GM20431 (cell line): Measurements from ENCODE around the gene EFCAB5.
"Not testable (repeated sequence)": the region's sequence is repeated elsewhere in the genome, so short reads cannot be mapped to it uniquely, and the experiment has no call there.

ENCODE experiments used
- in situ Hi-C: fragments of 300-500 bp; cut with MseI, MboI; formaldehyde crosslinking; loops from one replicate; pipeline ENCODE4 v1.15.0; 2020; ENCODE audit warnings: low sequenced_read_pairs; ENCODE audit not compliant: unreplicated experiment

EFCAB5 gene

GRCh38 chr17:29931231-29931932, 10.1 kb upstream of the EFCAB5 start:
- in situ Hi-C loops: loop anchor here (10.0 to 25.0 kb wide), 2 partner anchors 127 to 294 kb away; no protein-coding TSS in a partner anchor

- in situ Hi-C loops: loop anchor here (10.0 to 25.0 kb wide), 2 partner anchors 129 to 296 kb away; no protein-coding TSS in a partner anchor
Observed at GRCh38 chr17:29933379-29933778, 8.1 kb upstream of the EFCAB5 start.

GRCh38 chr17:29935909-29936308, 5.5 kb upstream of the EFCAB5 start:
- in situ Hi-C loops: loop anchor here (10.0 to 25.0 kb wide), 2 partner anchors 131 to 299 kb away; no protein-coding TSS in a partner anchor

GRCh38 chr17:29936724-29937123, 4.7 kb upstream of the EFCAB5 start:
- in situ Hi-C loops: loop anchor here (10.0 to 25.0 kb wide), 2 partner anchors 132 to 299 kb away; no protein-coding TSS in a partner anchor

GRCh38 chr17:29945281-29945680, 3.8 kb downstream of the EFCAB5 start:
- in situ Hi-C loops: loop anchor here (25.0 kb wide), 1 partner anchor 308 kb away; no protein-coding TSS in a partner anchor

- in situ Hi-C loops: loop anchor here (25.0 kb wide), 1 partner anchor 311 kb away; no protein-coding TSS in a partner anchor
Observed at GRCh38 chr17:29948448-29949215, 7.2 kb downstream of the EFCAB5 start.

- in situ Hi-C loops: loop anchor here (25.0 kb wide), 1 partner anchor 312 kb away; no protein-coding TSS in a partner anchor
Observed at GRCh38 chr17:29949696-29950095, 8.3 kb downstream of the EFCAB5 start.

- in situ Hi-C loops: no loop called here
Observed at GRCh38 chr17:29954405-29954804, 13.0 kb downstream of the EFCAB5 start.

GRCh38 chr17:29956225-29956624, 14.8 kb downstream of the EFCAB5 start:
- in situ Hi-C loops: no loop called here

- in situ Hi-C loops: not testable (repeated sequence)
Observed at GRCh38 chr17:29957488-29957887, 16.1 kb downstream of the EFCAB5 start.

GRCh38 chr17:29958947-29959657, 17.7 kb downstream of the EFCAB5 start:
- in situ Hi-C loops: no loop called here

GRCh38 chr17:29959658-29960337, 18.4 kb downstream of the EFCAB5 start:
- in situ Hi-C loops: no loop called here

GRCh38 chr17:29962656-29963055, 21.2 kb downstream of the EFCAB5 start:
- in situ Hi-C loops: no loop called here

- in situ Hi-C loops: no loop called here
Observed at GRCh38 chr17:29968271-29968670, 26.8 kb downstream of the EFCAB5 start.

GRCh38 chr17:29972277-29972676, 30.8 kb downstream of the EFCAB5 start:
- in situ Hi-C loops: no loop called here

- in situ Hi-C loops: no loop called here
Observed at GRCh38 chr17:29973005-29973404, 31.6 kb downstream of the EFCAB5 start.

- in situ Hi-C loops: no loop called here
Observed at GRCh38 chr17:29977836-29978235, 36.4 kb downstream of the EFCAB5 start.

- in situ Hi-C loops: no loop called here
Observed at GRCh38 chr17:29980261-29980660, 38.8 kb downstream of the EFCAB5 start.

- in situ Hi-C loops: no loop called here
Observed at GRCh38 chr17:29982991-29983653, 41.7 kb downstream of the EFCAB5 start.
